NOMO-1 (cell line): Measurements from ENCODE around the gene CAMSAP3.
"Not testable (repeated sequence)": the region's sequence is repeated elsewhere in the genome, so short reads cannot be mapped to it uniquely, and the experiment has no call there.

Experiments
- DNase-seq, 2 experiments: peaks; one replicate each; lab custom pipeline; 2025; ENCODE audit not compliant: unreplicated experiment in 2 of 2; lab: John Stamatoyannopoulos, UW

Gene CAMSAP3

GRCh38 chr19:7631577-7631976, 35.9 kb downstream of the CAMSAP3 start:
- no peak for DNase-seq

GRCh38 chr19:7632340-7633203, 36.9 kb downstream of the CAMSAP3 start:
- no peak for DNase-seq

GRCh38 chr19:7633698-7634097, 38.0 kb downstream of the CAMSAP3 start, which contains the start of gene PCP2:
Gene PCP2 (minus strand): TSS chr19:7633719. CDS start chr19:7633457, 262 bp downstream.
- no peak for DNase-seq

- DNase-seq = no peak
Observed at GRCh38 chr19:7635670-7636069, 40.0 kb downstream of the CAMSAP3 start.

- peak in 1 of 2 experiments; percentile 40 for DNase-seq
Observed at GRCh38 chr19:7636317-7636690, 40.6 kb downstream of the CAMSAP3 start.

GRCh38 chr19:7636691-7637373, 41.2 kb downstream of the CAMSAP3 start, which contains the start of gene STXBP2:
Gene STXBP2 (plus strand): TSS chr19:7637110. CDS start chr19:7637150, 40 bp downstream.
- peak; percentile 52 to 81 for DNase-seq

- peak; percentile 19 to 26 for DNase-seq
Observed at GRCh38 chr19:7637374-7638256, 42.0 kb downstream of the CAMSAP3 start.

- DNase-seq = no peak
Observed at GRCh38 chr19:7638802-7639465, 43.3 kb downstream of the CAMSAP3 start.

GRCh38 chr19:7639863-7640348, 44.2 kb downstream of the CAMSAP3 start:
- no peak for DNase-seq

- DNase-seq = no peak
Observed at GRCh38 chr19:7640803-7641202, 45.1 kb downstream of the CAMSAP3 start.

- no peak for DNase-seq
Observed at GRCh38 chr19:7641290-7642276, 45.9 kb downstream of the CAMSAP3 start.

GRCh38 chr19:7642295-7643030, 46.8 kb downstream of the CAMSAP3 start:
- no peak for DNase-seq

GRCh38 chr19:7643031-7643415, 47.4 kb downstream of the CAMSAP3 start:
- no peak for DNase-seq

GRCh38 chr19:7643629-7644549, 48.2 kb downstream of the CAMSAP3 start:
- DNase-seq = not testable (repeated sequence)

GRCh38 chr19:7644550-7644877, 48.9 kb downstream of the CAMSAP3 start:
- DNase-seq = no peak

GRCh38 chr19:7645163-7645562, 49.5 kb downstream of the CAMSAP3 start:
- peak; percentile 81 to 86 for DNase-seq

- peak; percentile 71 to 77 for DNase-seq
Observed at GRCh38 chr19:7645656-7646425, 50.2 kb downstream of the CAMSAP3 start.
